K562 (cell line): ENCODE results near the gene CD69. TPM values are rescaled to one million over a fixed set of nuclear protein-coding genes. Genes with fewer than 3 reads are reported as not detected.

Experiments
- ATAC-seq: fragments of 200-7000 bp; cut with Tn5 transposase; 3 replicates; pipeline ENCODE4 v1.9.1; 2020; ENCODE audit warnings: moderate library complexity
- BruUV-seq: library from RNA; stranded (reverse); fragments of 400-500 nt; replicated peaks from 2 replicates; lab custom pipeline; 2021; lab: Mats Ljungman, UMichigan
- CTCF ChIA-PET: fragments of 300-600 bp; formaldehyde crosslinking; extraction: SDS; loops from one replicate; lab custom pipeline; 2021; ENCODE audit warnings: low intra/inter-chr PET ratio; lab: Yijun Ruan, JAX
- POLR2A ChIA-PET: fragments of 300-600, 350-650 bp; sonication (Branson Sonifier 250); formaldehyde crosslinking; extraction: SDS; loops from one replicate; lab custom pipeline; 2021; ENCODE audit warnings: antibody characterized with exemption, inconsistent platforms; lab: Yijun Ruan, JAX
- DNase-seq, 4 experiments: peaks; one replicate each; pipeline versions ENCODE4 v3.0.0 to v3.0.0-alpha.2; 2011 to 2018; ENCODE audit warnings: low spot score in 3 of 4, mixed read lengths in 3 of 4; ENCODE audit errors: extremely low read depth in 1 of 4
- FAIRE-seq: peaks from 2 replicates; lab custom pipeline; 2011; peaks lifted over from hg19 to GRCh38; lab: Jason Lieb, UNC
- H2AFZ ChIP-seq: 2 replicates; pipeline ENCODE4 v1.6.0; 2011; ENCODE audit warnings: low read depth, low read length, control low read depth, inconsistent platforms
- H3K27ac ChIP-seq: fragments of 200-600 bp; 3 replicates; pipeline ENCODE4 v1.8.0; 2011; ENCODE audit warnings: low read depth, mild to moderate bottlenecking, control low read depth, inconsistent platforms, low read length, moderate library complexity, mixed read lengths; ENCODE audit errors: extremely low read depth
- H3K27me3 ChIP-seq, 2 experiments: fragments of 300-600 bp in 1 of 2; 2 replicates in 1 of 2; 3 replicates in 1 of 2; pipeline versions ENCODE4 v1.6.0 to v1.8.0; 2011; ENCODE audit warnings: inconsistent platforms in 2 of 2, low read length in 2 of 2, mild to moderate bottlenecking in 1 of 2, mixed read lengths in 1 of 2, moderate library complexity in 1 of 2; ENCODE audit not compliant: control insufficient read depth in 2 of 2, insufficient read depth in 2 of 2
- H3K36me3 ChIP-seq: fragments of 300-600 bp; 3 replicates; pipeline ENCODE4 v1.8.0; 2011; ENCODE audit warnings: mild to moderate bottlenecking, low read length, inconsistent platforms; ENCODE audit not compliant: control insufficient read depth, insufficient read depth
- H3K4me1 ChIP-seq, 2 experiments: fragments of 200-600 bp in 1 of 2; replicated peaks in 1 of 2; 2 replicates in 1 of 2; 3 replicates in 1 of 2; pipeline versions ENCODE4 v1.5.1 to v1.8.0; 2011; ENCODE audit warnings: inconsistent platforms in 2 of 2, low read length in 2 of 2, mild to moderate bottlenecking in 1 of 2, mixed read lengths in 1 of 2, moderate library complexity in 1 of 2; ENCODE audit not compliant: control insufficient read depth in 2 of 2, insufficient read depth in 2 of 2
- H3K4me2 ChIP-seq: 2 replicates; pipeline ENCODE4 v1.6.1; 2011; ENCODE audit warnings: low read length, control low read depth, inconsistent platforms, mixed read lengths; ENCODE audit not compliant: insufficient read depth
- H3K4me3 ChIP-seq: fragments of 200-600 bp; sonication (generic), shearing (Covaris generic); 2 replicates; pipeline ENCODE4 v1.5.1; 2016; ENCODE audit warnings: control low read depth, inconsistent platforms
- H3K79me2 ChIP-seq: fragments of 200-600 bp; 3 replicates; pipeline ENCODE4 v1.8.0; 2011; ENCODE audit warnings: low read length, inconsistent platforms; ENCODE audit not compliant: control insufficient read depth, insufficient read depth
- H3K9ac ChIP-seq, 2 experiments: 2 replicates each; pipeline versions ENCODE4 v1.6.0 to v1.6.1; 2011; ENCODE audit warnings: low read depth in 2 of 2, low read length in 2 of 2, control low read depth in 1 of 2, inconsistent platforms in 1 of 2, mild to moderate bottlenecking in 1 of 2, mixed read lengths in 1 of 2; ENCODE audit not compliant: insufficient read depth in 1 of 2
- H3K9me1 ChIP-seq: one replicate; pipeline ENCODE4 v1.6.0; 2011; ENCODE audit warnings: inconsistent platforms, mild to moderate bottlenecking, low read length, moderate library complexity; ENCODE audit not compliant: control insufficient read depth, insufficient read depth
- H3K9me3 ChIP-seq: replicated peaks from 2 replicates; pipeline ENCODE4 v1.5.1; 2011; ENCODE audit warnings: low read depth, low read length, inconsistent platforms; ENCODE audit not compliant: control insufficient read depth, insufficient read depth
- H4K20me1 ChIP-seq: replicated peaks from 2 replicates; pipeline ENCODE4 v1.6.1; 2011; ENCODE audit warnings: low read length, inconsistent platforms, mixed read lengths; ENCODE audit not compliant: control insufficient read depth, insufficient read depth
- HDAC8 ChIP-seq: fragments of 450-650 bp; IDR thresholded peaks from 2 replicates; pipeline ENCODE4 v1.6.1; 2016; ENCODE audit warnings: mild to moderate bottlenecking, missing genetic modification characterization, moderate library complexity, missing compliant biosample characterization
- KLF6 ChIP-seq: fragments of 250-450 bp; sonication (Bioruptor Pico); IDR thresholded peaks from 2 replicates; pipeline ENCODE4 v1.4.0; 2020; ENCODE audit warnings: mild to moderate bottlenecking, moderate library complexity, borderline replicate concordance
- NBN ChIP-seq: fragments of 450-650 bp; IDR thresholded peaks from 2 replicates; pipeline ENCODE4 v1.6.1; 2016; ENCODE audit warnings: low read depth, mild to moderate bottlenecking
- NR4A1 ChIP-seq, 2 experiments: fragments of 250-450 bp in 1 of 2; fragments of 450-650 bp in 1 of 2; sonication (Bioruptor Pico) in 1 of 2; IDR thresholded peaks; 2 replicates each; pipeline versions ENCODE4 v1.4.0 to v1.6.1; 2016 to 2020; ENCODE audit warnings: mild to moderate bottlenecking in 2 of 2, missing compliant biosample characterization in 1 of 2, missing genetic modification characterization in 1 of 2, moderate library complexity in 1 of 2
- POLR3A ChIP-seq: IDR thresholded peaks from 2 replicates; pipeline ENCODE4 v1.6.1; 2011; ENCODE audit warnings: borderline replicate concordance, mild to moderate bottlenecking, moderate library complexity; ENCODE audit not compliant: insufficient read length, insufficient read depth; ENCODE audit errors: extremely low read depth
- RAD51 ChIP-seq: fragments of 450-650 bp; IDR thresholded peaks from 2 replicates; pipeline ENCODE4 v1.7.1; 2016; ENCODE audit warnings: low read depth, mild to moderate bottlenecking, borderline replicate concordance
- U2AF2 ChIP-seq: fragments of 200-400 bp; formaldehyde crosslinking; optimal IDR thresholded peaks from 2 replicates; pipeline ENCODE3; 2017; ENCODE audit warnings: low read depth, mild to moderate bottlenecking, low read length
- ZNF133 ChIP-seq: fragments of 250-450 bp; sonication (Bioruptor Pico); IDR thresholded peaks from 2 replicates; pipeline ENCODE4 v1.4.0; 2020; ENCODE audit warnings: mild to moderate bottlenecking
- ZNF347 ChIP-seq: fragments of 450-650 bp; formaldehyde crosslinking; IDR thresholded peaks from 2 replicates; pipeline ENCODE4 v1.4.0; 2020; ENCODE audit warnings: low read depth, mild to moderate bottlenecking, moderate library complexity
- WGBS: fragments of 100-300 bp; shearing (Covaris generic); methylation state at CpG from one replicate; pipeline ENCODE4 v1.1.6; 2016; ENCODE audit warnings: low coverage, mixed read lengths; ENCODE audit not compliant: insufficient coverage; ENCODE audit errors: missing lambda C conversion rate; 5-methylcytosine and 5-hydroxymethylcytosine counted together
- in situ Hi-C: fragments of 300-500 bp; cut with MboI; formaldehyde crosslinking; loops from 4 replicates; pipeline ENCODE4 v1.15.0; 2018; ENCODE audit warnings: inconsistent platforms, mixed read lengths
- intact Hi-C: fragments of 100-400 bp; cut with micrococcal nuclease; formaldehyde crosslinking; loops from 2 replicates; pipeline ENCODE4 v1.14.2; 2022
- polyA plus RNA-seq, 8 experiments: library from polyadenylated mRNA; depleted of rRNA in 4 of 8; stranded (reverse) in 5 of 8; unstranded in 3 of 8; fragments of >200 nt; fragmentation: Nextera tagmentation in 2 of 8; fragmentation: Illumina TruSeq in 1 of 8; extraction: Ambion mirVana in 2 of 8; extraction: Trizol in 1 of 8; gene quantifications; 2 replicates each; pipeline versions ENCODE4 v1.2.1 to v1.2.3, GENCODE V29; 2011 to 2014; ENCODE audit warnings: inconsistent platforms in 1 of 8, missing spikeins in 1 of 8
- total RNA-seq, 7 experiments: library from RNA; depleted of rRNA in 6 of 7; stranded (reverse); fragments of >200 nt in 6 of 7; fragmentation: Illumina TruSeq in 2 of 7; extraction: Trizol in 2 of 7; gene quantifications; 2 replicates each; pipeline versions ENCODE4 v1.2.1 to v1.2.3, GENCODE V29; 2011 to 2021; ENCODE audit warnings: low replicate concordance in 1 of 7
- TF ChIP-seq, protein P1 (sequence below): fragments of 250-450 bp; sonication (Bioruptor Pico); IDR thresholded peaks from 2 replicates; pipeline ENCODE4 v1.9.0; 2021; ENCODE audit warnings: mild to moderate bottlenecking, inconsistent platforms

Gene CD69
- total and polyA plus RNA-seq, 9 of the 15 experiments (the other 6 are each of a cell fraction or from before 2014, with no cell fraction given): 11.7 to 243 (median 54.4) TPM

- Histone ChIP-seq H3K4me3 (no peak overlapping the region), H3K9me3 (no peaks in the 10 kb centered on the region; the same call in 1 of the 2 replicates), H3K27ac (no peak overlapping the region), H3K4me1 (no peaks in the 10 kb centered on the region), H3K79me2 (no peaks in the 10 kb centered on the region), H3K27me3 (no peaks in the 10 kb centered on the region), H3K9me1 (no peaks in the 10 kb centered on the region), H3K36me3 (no peaks in the 10 kb centered on the region)
- in situ Hi-C loops: no loop called here
- POLR2A ChIA-PET: no interaction called here
- CTCF ChIA-PET: no interaction called here
- no peak for FAIRE-seq
- ATAC-seq: no peak
- no peak for DNase-seq
- intact Hi-C loops: no loop called here
- TF ChIP-seq U2AF2 (no peak), ZNF347 (CRISPR knock-in tag) (no peak), RAD51 (no peak), NBN (no peak), NR4A1 (CRISPR knock-in tag; IDR thresholded peaks at IDR 0.05) (no peak), NR4A1 (tag; IDR thresholded peaks at IDR 0.05) (no peak), HDAC8 (tag) (no peak), POLR3A (no peak), ZNF133 (CRISPR knock-in tag) (no peak), KLF6 (CRISPR knock-in tag) (no peak)
- TF ChIP-seq, protein P1, sequence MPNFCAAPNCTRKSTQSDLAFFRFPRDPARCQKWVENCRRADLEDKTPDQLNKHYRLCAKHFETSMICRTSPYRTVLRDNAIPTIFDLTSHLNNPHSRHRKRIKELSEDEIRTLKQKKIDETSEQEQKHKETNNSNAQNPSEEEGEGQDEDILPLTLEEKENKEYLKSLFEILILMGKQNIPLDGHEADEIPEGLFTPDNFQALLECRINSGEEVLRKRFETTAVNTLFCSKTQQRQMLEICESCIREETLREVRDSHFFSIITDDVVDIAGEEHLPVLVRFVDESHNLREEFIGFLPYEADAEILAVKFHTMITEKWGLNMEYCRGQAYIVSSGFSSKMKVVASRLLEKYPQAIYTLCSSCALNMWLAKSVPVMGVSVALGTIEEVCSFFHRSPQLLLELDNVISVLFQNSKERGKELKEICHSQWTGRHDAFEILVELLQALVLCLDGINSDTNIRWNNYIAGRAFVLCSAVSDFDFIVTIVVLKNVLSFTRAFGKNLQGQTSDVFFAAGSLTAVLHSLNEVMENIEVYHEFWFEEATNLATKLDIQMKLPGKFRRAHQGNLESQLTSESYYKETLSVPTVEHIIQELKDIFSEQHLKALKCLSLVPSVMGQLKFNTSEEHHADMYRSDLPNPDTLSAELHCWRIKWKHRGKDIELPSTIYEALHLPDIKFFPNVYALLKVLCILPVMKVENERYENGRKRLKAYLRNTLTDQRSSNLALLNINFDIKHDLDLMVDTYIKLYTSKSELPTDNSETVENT (CRISPR knock-in tag): no peak
- TF ChIP-seq, all 486 proteins: peak for 0
- Histone ChIP-seq H2AFZ (peak overlapping the region; percentile 47; the same call in 1 of the 2 replicates), H3K4me2 (no peak overlapping the region), H3K9ac (no peak overlapping the region), H4K20me1 (no peaks in the 10 kb centered on the region)
- no TSS peak for BruUV-seq
- WGBS: 69% methylated on average over 6 of the region's 6 CpGs
These were observed 26.3 kb upstream of the CD69 start for GRCh38 chr12:9786726-9787717.
